ENCODE measurements around the gene METTL13. TPM values are rescaled to one million over a fixed set of nuclear protein-coding genes. Genes with fewer than 3 reads are reported as not detected.

METTL13 gene
- total and polyA plus RNA-seq, 2 donors (not counting 1 experiment from before 2014, with no cell fraction given) = 16.8 to 33.0 TPM

GRCh38 chr1:171738911-171739310 lies 42.5 kb upstream of the METTL13 start:
- ChIA-PET CTCF (no interaction called here), POLR2A (no interaction called here)
- H3K27me3 ChIP-seq (replicated peaks in 1 of 4; ENCODE audit: control extremely low read depth in 1 of 4, control insufficient read depth in 3 of 4, insufficient read depth in 4 of 4, low read length in 3 of 4) = no peaks in the 10 kb centered on the region
- H3K9ac ChIP-seq (ENCODE audit: low read length) = no peak overlapping the region
- ATAC-seq (ENCODE audit: low read depth) (no peak), DNase-seq (no peak)
- Mint-ChIP-seq H3K27me3 (no peaks in the 10 kb centered on the region), H3K4me3 (no peak overlapping the region), H3K9me3 (ENCODE audit: insufficient read depth) (no peaks in the 10 kb centered on the region), H3K4me1 (peaks cover 40% of the 10 kb centered on the region), H3K27ac (no peak overlapping the region)
- H2AFZ ChIP-seq (ENCODE audit: insufficient read depth, low read depth, low read length, poor library complexity, severe bottlenecking) = no peak overlapping the region
- WGBS (ENCODE audit: insufficient coverage) = no CpG with 5 or more reads among the region's 2 CpGs
- peaks cover 0 to 21% of the 10 kb centered on the region in 2 experiments for H3K36me3 ChIP-seq (replicated peaks in 1 of 2; ENCODE audit: control extremely low read depth in 1 of 2, control insufficient read depth in 1 of 2, extremely low read depth in 1 of 2, insufficient read depth in 2 of 2, low read length in 1 of 2)
- peaks cover 24% of the 10 kb centered on the region for H3K79me2 ChIP-seq (ENCODE audit: control insufficient read depth, insufficient read depth, low read length)
- intact Hi-C loops (cut with micrococcal nuclease) = no loop called here
- H3K27ac ChIP-seq (ENCODE audit: low read length in 2 of 2) = no peak overlapping the region
- no peaks in the 10 kb centered on the region for H4K20me1 ChIP-seq (ENCODE audit: control insufficient read depth, insufficient read depth, low read length, poor library complexity, severe bottlenecking)
- H3K4me3 ChIP-seq (ENCODE audit: control extremely low read depth in 1 of 5, extremely low read depth in 1 of 5, insufficient read depth in 1 of 5, low read depth in 2 of 5, low read length in 4 of 5) = no peak overlapping the region
- TF ChIP-seq EZH2 (IDR thresholded peaks at IDR 0.05; ENCODE audit: borderline replicate concordance, insufficient read depth, low read depth, low read length, poor library complexity, severe bottlenecking) (no peak), CTCF (IDR thresholded peaks at IDR 0.05) (no peak)
- no peak overlapping the region for H3K4me2 ChIP-seq (replicated peaks; ENCODE audit: low read depth, low read length, poor library complexity, severe bottlenecking)
- H3K4me1 ChIP-seq (ENCODE audit: control insufficient read depth in 2 of 2, insufficient read depth in 2 of 2, low read length in 2 of 2) = peaks cover 20 to 23% of the 10 kb centered on the region in 2 donors
- H3K9me3 ChIP-seq (ENCODE audit: control extremely low read depth in 1 of 3, control insufficient read depth in 2 of 3, insufficient read depth in 1 of 3, low read length in 2 of 3) = no peaks in the 10 kb centered on the region

GRCh38 chr1:171739656-171740055 lies 41.8 kb upstream of the METTL13 start:
- DNase-seq = no peak
- ChIA-PET POLR2A (no interaction called here), CTCF (no interaction called here)
- Mint-ChIP-seq H3K9me3 (ENCODE audit: insufficient read depth) (no peaks in the 10 kb centered on the region), H3K27ac (no peak overlapping the region), H3K4me3 (peak overlapping the region; percentile 30), H3K4me1 (peaks cover 40% of the 10 kb centered on the region), H3K27me3 (no peaks in the 10 kb centered on the region)
- TF ChIP-seq CTCF (IDR thresholded peaks at IDR 0.05) = no peak
- no peak for TF ChIP-seq EZH2 (IDR thresholded peaks at IDR 0.05; ENCODE audit: borderline replicate concordance, insufficient read depth, low read depth, low read length, poor library complexity, severe bottlenecking)
- intact Hi-C loops (cut with micrococcal nuclease) = loop anchor here (5.0 kb wide), 1 partner anchor 703 kb away; the partner anchor contains the start of gene PIGC
- ATAC-seq (ENCODE audit: low read depth) = no peak
- Histone ChIP-seq H3K27ac (ENCODE audit: low read length in 2 of 2) (no peak overlapping the region), H3K9ac (ENCODE audit: low read length) (no peak overlapping the region), H3K4me3 (ENCODE audit: control extremely low read depth in 1 of 5, extremely low read depth in 1 of 5, insufficient read depth in 1 of 5, low read depth in 2 of 5, low read length in 4 of 5) (no peak overlapping the region), H3K79me2 (ENCODE audit: control insufficient read depth, insufficient read depth, low read length) (peaks cover 24% of the 10 kb centered on the region), H4K20me1 (ENCODE audit: control insufficient read depth, insufficient read depth, low read length, poor library complexity, severe bottlenecking) (no peaks in the 10 kb centered on the region), H2AFZ (ENCODE audit: insufficient read depth, low read depth, low read length, poor library complexity, severe bottlenecking) (no peak overlapping the region), H3K27me3 (replicated peaks in 1 of 4; ENCODE audit: control extremely low read depth in 1 of 4, control insufficient read depth in 3 of 4, insufficient read depth in 4 of 4, low read length in 3 of 4) (no peaks in the 10 kb centered on the region), H3K9me3 (ENCODE audit: control extremely low read depth in 1 of 3, control insufficient read depth in 2 of 3, insufficient read depth in 1 of 3, low read length in 2 of 3) (no peaks in the 10 kb centered on the region), H3K4me1 (ENCODE audit: control insufficient read depth in 2 of 2, insufficient read depth in 2 of 2, low read length in 2 of 2) (peaks cover 20 to 23% of the 10 kb centered on the region in 2 donors), H3K4me2 (replicated peaks; ENCODE audit: low read depth, low read length, poor library complexity, severe bottlenecking) (no peak overlapping the region), H3K36me3 (replicated peaks in 1 of 2; ENCODE audit: control extremely low read depth in 1 of 2, control insufficient read depth in 1 of 2, extremely low read depth in 1 of 2, insufficient read depth in 2 of 2, low read length in 1 of 2) (peaks cover 0 to 21% of the 10 kb centered on the region in 2 experiments)
- no CpG with 5 or more reads among the region's 2 CpGs for WGBS (ENCODE audit: insufficient coverage)

All from B cell (primary cell).